IMR-90 (cell line): Measurements from ENCODE around the gene STK31.

Experiments
- BHLHE40 ChIP-seq: fragments of 150-350 bp; IDR thresholded peaks from 2 replicates; pipeline ENCODE4 v1.6.1; 2016; ENCODE audit warnings: mild to moderate bottlenecking, low read depth, low read length
- CTCF ChIP-seq: conservative IDR thresholded peaks from 2 replicates; pipeline ENCODE4 v1.5.1; 2012; ENCODE audit warnings: mild to moderate bottlenecking, low read depth, low read length, improper control_type of control experiment
- ELK1 ChIP-seq: fragments of 150-350 bp; IDR thresholded peaks from 2 replicates; pipeline ENCODE4 v1.6.1; 2016; ENCODE audit warnings: low read depth, mild to moderate bottlenecking, low read length, moderate library complexity, borderline replicate concordance
- RAD21 ChIP-seq: IDR thresholded peaks from 2 replicates; pipeline ENCODE4 v1.6.1; 2012; ENCODE audit warnings: low read length, improper control_type of control experiment
- USF2 ChIP-seq: fragments of 150-350 bp; IDR thresholded peaks from 2 replicates; pipeline ENCODE4 v1.6.1; 2017; ENCODE audit warnings: mild to moderate bottlenecking, antibody characterized with exemption, low read length, low read depth

GRCh38 chr7:23808421-23808820 lies 98.4 kb downstream of the STK31 start:
- TF ChIP-seq USF2 (no peak), CTCF (no peak), RAD21 (no peak), ELK1 (no peak), BHLHE40 (no peak)
